Neuronal stem cell (in vitro differentiated cells): ENCODE results near the gene SLC35G3.

Experiments
- DNase-seq: peaks from one replicate; pipeline ENCODE4 v3.0.0-alpha.2; 2013; ENCODE audit warnings: low spot score
- H2AFZ ChIP-seq: one replicate; pipeline ENCODE4 v1.6.1; 2013; ENCODE audit warnings: mild to moderate bottlenecking, low read length, inconsistent platforms
- H2AK5ac ChIP-seq: 2 replicates; pipeline ENCODE4 v1.6.1; 2013; ENCODE audit warnings: low read depth, mild to moderate bottlenecking, inconsistent platforms, low read length, moderate library complexity, mixed read lengths
- H2BK120ac ChIP-seq: 2 replicates; pipeline ENCODE4 v1.6.1; 2013; ENCODE audit warnings: low read depth, mild to moderate bottlenecking, inconsistent platforms, low read length, moderate library complexity, mixed read lengths
- H2BK12ac ChIP-seq: one replicate; pipeline ENCODE4 v1.6.1; 2013; ENCODE audit warnings: low read length, inconsistent platforms
- H2BK15ac ChIP-seq: 2 replicates; pipeline ENCODE4 v1.6.1; 2013; ENCODE audit warnings: mild to moderate bottlenecking, low read length, inconsistent platforms, mixed read lengths
- H2BK5ac ChIP-seq: one replicate; pipeline ENCODE4 v1.6.1; 2013; ENCODE audit warnings: inconsistent platforms, mild to moderate bottlenecking, low read length, moderate library complexity
- H3K14ac ChIP-seq: one replicate; pipeline ENCODE4 v1.6.1; 2013; ENCODE audit warnings: low read length, inconsistent platforms
- H3K18ac ChIP-seq: 2 replicates; pipeline ENCODE4 v1.6.1; 2013; ENCODE audit warnings: low read length, inconsistent platforms
- H3K23ac ChIP-seq: 2 replicates; pipeline ENCODE4 v1.6.1; 2013; ENCODE audit warnings: low read depth, mild to moderate bottlenecking, mixed read lengths, low read length, inconsistent platforms; ENCODE audit not compliant: poor library complexity
- H3K27ac ChIP-seq: replicated peaks from 3 replicates; pipeline ENCODE4 v1.5.1; 2013; ENCODE audit warnings: low read length, inconsistent platforms
- H3K27me3 ChIP-seq, 3 experiments: 2 replicates each; pipeline ENCODE4 v1.6.1; 2013; ENCODE audit warnings: low read length in 3 of 3, mild to moderate bottlenecking in 2 of 3, inconsistent platforms in 1 of 3, low read depth in 1 of 3, mixed read lengths in 1 of 3, moderate library complexity in 1 of 3; ENCODE audit not compliant: control insufficient read depth in 3 of 3, insufficient read depth in 3 of 3
- H3K36me3 ChIP-seq, 2 donors: replicated peaks in 1 of 2; 2 replicates each; pipeline ENCODE4 v1.6.1; 2013; ENCODE audit warnings: low read length in 2 of 2; ENCODE audit not compliant: control insufficient read depth in 2 of 2, insufficient read depth in 2 of 2
- H3K4ac ChIP-seq: 2 replicates; pipeline ENCODE4 v1.6.1; 2013; ENCODE audit warnings: inconsistent platforms, mild to moderate bottlenecking, low read length, moderate library complexity
- H3K4me1 ChIP-seq, 2 donors: 1 replicate in 1 of 2; 2 replicates in 1 of 2; pipeline ENCODE4 v1.6.1; 2013; ENCODE audit warnings: low read length in 2 of 2, low read depth in 1 of 2; ENCODE audit not compliant: control insufficient read depth in 2 of 2, insufficient read depth in 1 of 2
- H3K4me2 ChIP-seq: one replicate; pipeline ENCODE4 v1.6.1; 2013; ENCODE audit warnings: mild to moderate bottlenecking, low read length, inconsistent platforms; ENCODE audit not compliant: insufficient read depth, poor library complexity, severe bottlenecking
- H3K4me3 ChIP-seq, 2 donors: 2 replicates each; pipeline ENCODE4 v1.5.1; 2013; ENCODE audit warnings: low read length in 2 of 2, mild to moderate bottlenecking in 2 of 2, inconsistent platforms in 1 of 2, moderate library complexity in 1 of 2
- H3K79me1 ChIP-seq: one replicate; pipeline ENCODE4 v1.6.1; 2013; ENCODE audit warnings: low read depth, mild to moderate bottlenecking, inconsistent platforms, low read length, moderate library complexity
- H3K9ac ChIP-seq: one replicate; pipeline ENCODE4 v1.6.1; 2013; ENCODE audit warnings: mild to moderate bottlenecking, low read depth, low read length, inconsistent platforms; ENCODE audit not compliant: poor library complexity
- H3K9me3 ChIP-seq, 2 donors: replicated peaks in 1 of 2; 2 replicates each; pipeline versions ENCODE3 to v1.6.1; 2013; ENCODE audit warnings: low read length in 2 of 2, mild to moderate bottlenecking in 2 of 2, inconsistent platforms in 1 of 2, low read depth in 1 of 2, mixed read lengths in 1 of 2, moderate library complexity in 1 of 2; ENCODE audit not compliant: control insufficient read depth in 2 of 2, insufficient read depth in 1 of 2
- H4K8ac ChIP-seq: one replicate; pipeline ENCODE4 v1.6.1; 2013; ENCODE audit warnings: low read depth, mild to moderate bottlenecking, inconsistent platforms, low read length, moderate library complexity
- H4K91ac ChIP-seq: one replicate; pipeline ENCODE4 v1.6.1; 2013; ENCODE audit warnings: low read length, low read depth, mild to moderate bottlenecking, inconsistent platforms; ENCODE audit not compliant: poor library complexity
- WGBS, 2 donors: extraction: QIAGEN DNeasy Blood & Tissue Kit; methylation state at CpG; one replicate each; pipeline ENCODE4 v1.1.7; 2013; ENCODE audit warnings: missing lambda C conversion rate in 2 of 2, mixed read lengths in 1 of 2; ENCODE audit not compliant: insufficient read length in 2 of 2, insufficient replicate concordance in 1 of 2; ENCODE audit errors: extremely low coverage in 2 of 2; 5-methylcytosine and 5-hydroxymethylcytosine counted together

The SLC35G3 gene

DNA sequence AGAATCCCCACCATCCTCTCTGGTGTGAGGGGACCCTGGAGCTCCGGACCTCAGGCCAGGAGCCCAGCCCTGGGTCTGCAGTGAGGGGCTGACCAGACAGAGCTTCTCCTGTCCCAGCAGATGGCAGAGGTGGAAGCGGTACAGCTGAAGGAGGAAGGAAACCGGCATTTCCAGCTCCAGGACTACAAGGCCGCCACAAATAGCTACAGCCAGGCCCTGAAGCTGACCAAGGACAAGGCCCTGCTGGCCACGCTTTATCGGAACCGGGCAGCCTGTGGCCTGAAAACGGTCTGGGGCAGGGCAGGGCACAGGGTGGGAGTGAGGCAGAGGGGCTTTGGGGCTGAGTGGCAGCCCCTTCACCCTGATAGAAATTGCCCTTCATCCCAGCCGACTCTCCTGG is 46.0 kb downstream of the SLC35G3 start:
- H3K9me3 ChIP-seq, result no peaks in the 10 kb centered on the region
- H2BK15ac ChIP-seq, result no peak overlapping the region
- H3K9ac ChIP-seq, result no peak overlapping the region
- no peak overlapping the region for H2AFZ ChIP-seq
- H3K27me3 ChIP-seq, result peaks cover 0 to 32% (median 0%) of the 10 kb centered on the region in 3 experiments
- no peak overlapping the region for H2BK5ac ChIP-seq
- H2BK120ac ChIP-seq, result peak overlapping the region; percentile 66
- H3K79me1 ChIP-seq, result no peaks in the 10 kb centered on the region
- no peak overlapping the region for H4K8ac ChIP-seq
- H3K4me1 ChIP-seq, result no peaks in the 10 kb centered on the region
- H3K4me3 ChIP-seq, result no peak overlapping the region
- H3K18ac ChIP-seq, result no peak overlapping the region
- no peak overlapping the region for H2BK12ac ChIP-seq
- no peak overlapping the region for H3K4me2 ChIP-seq
- no peak overlapping the region for H4K91ac ChIP-seq
- no peak overlapping the region for H3K27ac ChIP-seq
- no peak overlapping the region for H3K14ac ChIP-seq
- WGBS, 2 donors, result no CpG with 5 or more reads among the region's 9 CpGs
- no peaks in the 10 kb centered on the region for H3K36me3 ChIP-seq
- DNase-seq, result no peak
- peak overlapping the region; percentile 40 for H2AK5ac ChIP-seq
- no peak overlapping the region for H3K4ac ChIP-seq
- H3K23ac ChIP-seq, result no peak overlapping the region

DNA sequence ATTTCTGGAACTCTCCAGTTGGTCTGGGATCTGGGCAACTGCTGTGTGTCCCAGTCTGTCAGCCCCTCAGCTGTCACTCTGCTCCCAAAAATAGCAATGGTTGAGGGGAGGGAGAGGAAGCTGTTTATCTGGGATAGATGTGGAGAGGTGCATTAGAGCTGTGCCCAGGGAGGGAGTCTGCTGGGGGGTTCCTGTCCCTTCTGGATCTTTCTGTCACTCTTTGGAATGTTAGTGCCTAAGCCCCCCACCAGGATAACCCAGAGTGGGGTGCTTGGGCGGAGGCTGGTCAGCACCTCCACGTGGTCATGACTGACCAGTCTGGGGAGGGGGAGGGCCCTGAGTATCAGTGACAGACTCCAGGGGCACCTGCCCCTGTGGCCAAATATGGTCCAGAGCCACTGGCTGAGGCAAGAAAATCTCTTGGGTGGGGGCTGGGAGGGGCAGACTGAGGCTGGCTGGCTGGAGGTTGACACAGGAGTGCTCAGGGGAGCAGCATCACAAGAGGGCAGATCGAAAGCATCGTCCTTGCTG is 46.8 kb downstream of the SLC35G3 start, which contains the start of gene UNC45B:
Gene UNC45B, plus strand, starts transcription at position 443 of the 531 bp plus-strand sequence. CDS start 447 bp downstream, outside the sequence.
- Histone ChIP-seq H3K27ac (no peak within 1 kb of the TSS), H3K4me3 (no peak within 1 kb of the TSS)

DNA sequence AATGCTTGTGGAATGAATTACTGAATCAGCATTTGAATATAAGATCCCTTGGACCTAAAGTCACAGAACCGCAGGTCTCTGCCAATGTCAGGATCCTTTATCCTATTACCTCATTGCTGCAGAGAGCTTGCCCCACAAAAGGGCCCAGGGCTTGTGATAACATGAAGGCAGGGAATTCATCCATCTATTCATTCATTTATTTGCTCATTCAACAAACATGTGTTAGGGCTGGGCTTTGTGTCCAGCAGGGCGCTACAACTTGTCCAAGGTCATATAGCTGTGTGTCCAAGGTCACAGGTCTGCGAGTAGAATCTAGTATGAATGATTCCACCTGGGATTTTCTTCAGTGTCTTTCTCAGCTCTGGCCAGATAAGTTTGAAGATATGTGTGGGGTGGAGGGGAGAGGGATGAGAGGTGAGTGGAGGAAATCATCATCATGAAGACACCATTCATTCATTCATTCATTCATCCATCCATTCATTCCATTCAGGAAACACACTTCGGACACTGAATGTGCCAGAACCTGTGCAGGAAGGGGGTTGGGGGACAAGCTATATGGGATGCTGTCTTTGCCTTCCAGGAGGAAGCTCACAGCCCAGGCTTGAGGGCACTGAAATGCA is 47.9 kb downstream of the SLC35G3 start:
- Histone ChIP-seq H2AFZ (no peak overlapping the region), H2BK12ac (no peak overlapping the region), H3K27ac (no peak overlapping the region)

More for the DNA sequence above, 46.8 kb downstream of the SLC35G3 start, which contains the start of gene UNC45B:
- no peak for DNase-seq
- Histone ChIP-seq H3K18ac (no peak within 1 kb of the TSS), H3K4me1 (no peaks in the 10 kb centered on the region), H3K14ac (no peak within 1 kb of the TSS), H2AK5ac (peak within 1 kb of the TSS; percentile 40), H3K9me3 (no peaks in the 10 kb centered on the region), H2BK120ac (peak within 1 kb of the TSS; percentile 66), H3K9ac (no peak within 1 kb of the TSS), H4K8ac (no peak within 1 kb of the TSS), H2BK12ac (no peak within 1 kb of the TSS), H2BK5ac (peak within 1 kb of the TSS; percentile 14), H3K27me3 (peaks cover 0 to 31% (median 0%) of the 10 kb centered on the region in 3 experiments), H2AFZ (no peak within 1 kb of the TSS), H4K91ac (no peak within 1 kb of the TSS), H3K36me3 (no peaks in the 10 kb centered on the region), H3K4ac (no peak within 1 kb of the TSS), H3K4me2 (no peak within 1 kb of the TSS), H3K79me1 (no peaks in the 10 kb centered on the region), H2BK15ac (no peak within 1 kb of the TSS), H3K23ac (no peak within 1 kb of the TSS)
- no CpG with 5 or more reads among the region's 4 CpGs for WGBS, 2 donors

DNA sequence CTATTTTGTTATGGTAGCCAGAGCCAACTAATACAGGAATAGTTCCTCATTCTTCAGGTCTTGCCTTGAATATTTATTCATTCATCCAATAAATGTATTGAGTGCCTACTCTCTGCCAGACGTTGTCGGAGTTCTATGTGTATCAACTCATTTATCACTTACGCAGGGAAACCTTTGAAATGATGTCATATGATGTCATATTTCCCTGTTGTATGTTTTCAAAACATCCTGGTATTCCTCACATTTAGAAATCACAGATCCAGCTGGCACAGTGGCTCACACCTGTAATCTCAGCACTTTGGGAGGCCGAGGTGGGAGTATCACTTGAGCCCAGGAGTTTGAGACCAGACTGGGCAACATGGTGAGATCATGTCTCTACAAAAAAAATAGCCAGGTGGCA is 49.4 kb downstream of the SLC35G3 start:
- no CpG with 5 or more reads among the region's 4 CpGs for WGBS, 2 donors

More for the DNA sequence above, 47.9 kb downstream of the SLC35G3 start:
- Histone ChIP-seq H3K79me1 (no peaks in the 10 kb centered on the region), H3K18ac (no peak overlapping the region), H3K4me1 (no peaks in the 10 kb centered on the region), H3K14ac (no peak overlapping the region), H4K8ac (no peak overlapping the region), H4K91ac (no peak overlapping the region), H3K27me3 (peaks cover 0 to 30% (median 0%) of the 10 kb centered on the region in 3 experiments), H3K9ac (no peak overlapping the region), H2BK120ac (no peak overlapping the region), H3K4ac (no peak overlapping the region), H2BK5ac (no peak overlapping the region), H2BK15ac (no peak overlapping the region), H3K36me3 (no peaks in the 10 kb centered on the region), H3K4me3 (no peak overlapping the region), H3K4me2 (no peak overlapping the region), H3K9me3 (no peaks in the 10 kb centered on the region), H3K23ac (no peak overlapping the region), H2AK5ac (no peak overlapping the region)
- no CpG with 5 or more reads among the region's 4 CpGs for WGBS, 2 donors
- no peak for DNase-seq

More for the DNA sequence above, 49.4 kb downstream of the SLC35G3 start:
- no peak overlapping the region for H3K4me3 ChIP-seq
- DNase-seq, result no peak
- H2AFZ ChIP-seq, result no peak overlapping the region
- H2BK15ac ChIP-seq, result no peak overlapping the region
- no peak overlapping the region for H2AK5ac ChIP-seq
- H3K36me3 ChIP-seq, result peaks cover 1 to 4% of the 10 kb centered on the region in 2 donors
- H3K27me3 ChIP-seq, result peaks cover 0 to 30% (median 0%) of the 10 kb centered on the region in 3 experiments
- H3K4me2 ChIP-seq, result no peak overlapping the region
- H3K79me1 ChIP-seq, result no peaks in the 10 kb centered on the region
- no peak overlapping the region for H4K8ac ChIP-seq
- H2BK12ac ChIP-seq, result no peak overlapping the region
- no peak overlapping the region for H3K18ac ChIP-seq
- no peak overlapping the region for H3K4ac ChIP-seq
- no peak overlapping the region for H3K23ac ChIP-seq
- no peak overlapping the region for H3K9ac ChIP-seq
- H2BK5ac ChIP-seq, result no peak overlapping the region
- no peak overlapping the region for H3K14ac ChIP-seq
- H2BK120ac ChIP-seq, result no peak overlapping the region
- no peak overlapping the region for H3K27ac ChIP-seq
- H3K9me3 ChIP-seq, result no peaks in the 10 kb centered on the region
- H3K4me1 ChIP-seq, result no peaks in the 10 kb centered on the region
- no peak overlapping the region for H4K91ac ChIP-seq
